Measurements from ENCODE around the gene FARS2.
A peak's percentile ranks its signal among the peaks of the same experiment; 100 is the strongest.

The FARS2 gene

GRCh38 chr6:5250451-5250850, 10.9 kb upstream of the FARS2 start:
- no peak for DNase-seq

- no peak for DNase-seq
Observed at GRCh38 chr6:5250911-5251310, 10.4 kb upstream of the FARS2 start.

- no peak for DNase-seq
Observed at GRCh38 chr6:5256952-5257351, 4.4 kb upstream of the FARS2 start.

- no peak for DNase-seq
Observed at GRCh38 chr6:5257400-5257799, 3.9 kb upstream of the FARS2 start.

GRCh38 chr6:5259428-5259827, 1.9 kb upstream of the FARS2 start:
- no peak for DNase-seq

GRCh38 chr6:5260111-5260620, 1.1 kb upstream of the FARS2 start:
- DNase-seq = peak; percentile 70

GRCh38 chr6:5261545-5262109, 314 bp downstream of the FARS2 start:
- DNase-seq = no peak

- DNase-seq = no peak
Observed at GRCh38 chr6:5266423-5266822, 5.1 kb downstream of the FARS2 start.

- DNase-seq = no peak
Observed at GRCh38 chr6:5270093-5270680, 8.9 kb downstream of the FARS2 start.

- DNase-seq = no peak
Observed at GRCh38 chr6:5271926-5272325, 10.6 kb downstream of the FARS2 start.

- DNase-seq = no peak
Observed at GRCh38 chr6:5274231-5274630, 12.9 kb downstream of the FARS2 start.

GRCh38 chr6:5275497-5275896, 14.2 kb downstream of the FARS2 start:
- DNase-seq = no peak

- DNase-seq = no peak
Observed at GRCh38 chr6:5276581-5276980, 15.3 kb downstream of the FARS2 start.

GRCh38 chr6:5277589-5277988, 16.3 kb downstream of the FARS2 start:
- no peak for DNase-seq

- no peak for DNase-seq
Observed at GRCh38 chr6:5278047-5278446, 16.7 kb downstream of the FARS2 start.

GRCh38 chr6:5278565-5279120, 17.3 kb downstream of the FARS2 start:
- DNase-seq = no peak

- DNase-seq = no peak
Observed at GRCh38 chr6:5279891-5280338, 18.6 kb downstream of the FARS2 start.

- no peak for DNase-seq
Observed at GRCh38 chr6:5280920-5281319, 19.6 kb downstream of the FARS2 start.

GRCh38 chr6:5282191-5282623, 20.9 kb downstream of the FARS2 start:
- DNase-seq = no peak

- no peak for DNase-seq
Observed at GRCh38 chr6:5285081-5285480, 23.8 kb downstream of the FARS2 start.

- no peak for DNase-seq
Observed at GRCh38 chr6:5285526-5285925, 24.2 kb downstream of the FARS2 start.

GRCh38 chr6:5286780-5287179, 25.5 kb downstream of the FARS2 start:
- no peak for DNase-seq

- no peak for DNase-seq
Observed at GRCh38 chr6:5287205-5287965, 26.1 kb downstream of the FARS2 start.

- DNase-seq = no peak
Observed at GRCh38 chr6:5287966-5288297, 26.6 kb downstream of the FARS2 start.
